Fibroblast of skin of left quadriceps (primary cell): ENCODE data around the gene BRI3.

Experiments
- DNase-seq, 2 experiments: peaks; one replicate each; pipeline ENCODE4 v3.0.0-alpha.2; 2013; ENCODE audit warnings: low read depth in 2 of 2

BRI3 gene

GRCh38 chr7:98287486-98287959, 6.0 kb downstream of the BRI3 start:
- DNase-seq: no peak

DNA sequence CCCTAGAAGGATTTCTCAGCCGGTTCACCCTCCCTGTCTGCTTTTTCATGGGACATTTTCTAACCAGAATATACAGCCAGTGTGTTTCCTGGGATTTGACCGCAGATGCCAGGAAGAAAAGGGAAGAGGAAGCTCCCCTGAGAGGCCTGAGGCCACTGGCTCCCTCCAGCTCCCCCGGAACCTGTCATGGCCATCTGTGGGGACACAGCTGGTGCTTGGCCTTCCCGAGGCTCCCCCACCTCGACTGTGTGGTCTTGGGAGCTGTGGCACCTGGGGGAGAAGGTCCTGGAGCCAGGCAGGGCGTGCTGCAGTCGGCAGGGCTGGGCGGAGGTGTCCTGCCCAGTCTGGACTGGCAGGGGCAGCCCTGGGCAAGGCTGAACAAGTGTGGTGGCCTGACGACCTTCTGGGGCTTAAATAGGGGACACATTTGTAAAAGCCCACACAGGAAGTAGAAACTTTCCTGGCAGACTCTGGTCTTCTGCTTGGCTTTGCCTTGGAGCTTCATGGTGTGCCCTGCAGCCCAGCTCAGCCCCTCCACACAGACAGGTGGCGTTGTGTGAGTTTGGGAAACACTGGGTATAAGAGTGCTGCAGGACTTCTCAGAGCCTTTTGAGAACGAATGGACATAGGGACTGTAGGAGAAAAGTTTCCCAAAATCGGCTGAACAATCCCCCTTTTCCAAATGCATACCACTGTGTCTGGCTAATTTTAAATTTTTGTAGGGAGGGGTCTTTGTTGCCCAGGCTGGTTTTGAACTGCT, 6.8 kb downstream of the BRI3 start:
- DNase-seq: no peak

- DNase-seq: no peak
Observed at GRCh38 chr7:98289333-98289875, 7.9 kb downstream of the BRI3 start.

DNA sequence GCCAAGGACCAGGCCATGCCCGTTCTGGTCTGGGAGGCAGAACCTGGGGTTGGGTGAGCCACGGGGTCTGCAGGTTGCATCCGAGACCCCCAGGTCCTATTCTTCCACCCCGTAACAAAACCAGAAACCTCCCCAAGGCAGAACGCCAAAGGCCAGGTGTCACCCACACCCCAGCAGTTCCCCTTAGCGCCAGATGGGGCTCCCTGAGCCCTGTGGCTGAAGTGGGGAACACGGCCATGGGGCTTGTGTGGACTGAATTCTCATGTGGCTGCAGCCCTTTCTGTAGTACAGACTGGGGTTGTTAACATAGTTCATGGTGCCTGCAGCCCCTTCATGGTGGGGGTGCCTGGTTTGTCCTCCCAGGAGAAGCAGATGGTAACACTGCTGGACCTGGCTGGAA, 10.2 kb downstream of the BRI3 start:
- DNase-seq: no peak

DNA sequence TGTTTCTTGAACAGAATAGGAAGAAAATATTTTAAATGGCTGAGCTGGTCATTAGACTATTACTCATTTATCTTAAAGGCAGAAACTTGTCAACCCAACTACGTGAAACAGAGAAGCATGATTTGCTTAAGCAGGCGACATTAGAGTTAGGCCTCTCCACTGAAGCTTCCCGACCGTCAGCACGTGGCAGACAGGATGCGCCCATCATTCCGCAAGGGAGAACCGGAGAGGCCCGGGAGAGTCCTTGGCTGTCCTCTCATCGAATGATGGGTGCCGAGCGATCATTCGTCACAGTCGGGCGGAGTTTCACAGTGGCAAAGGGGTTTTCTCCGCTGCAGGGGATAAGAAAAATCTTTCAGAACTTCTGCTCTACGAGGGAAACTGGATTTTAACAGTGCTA, 11.8 kb downstream of the BRI3 start:
- no peak for DNase-seq

DNA sequence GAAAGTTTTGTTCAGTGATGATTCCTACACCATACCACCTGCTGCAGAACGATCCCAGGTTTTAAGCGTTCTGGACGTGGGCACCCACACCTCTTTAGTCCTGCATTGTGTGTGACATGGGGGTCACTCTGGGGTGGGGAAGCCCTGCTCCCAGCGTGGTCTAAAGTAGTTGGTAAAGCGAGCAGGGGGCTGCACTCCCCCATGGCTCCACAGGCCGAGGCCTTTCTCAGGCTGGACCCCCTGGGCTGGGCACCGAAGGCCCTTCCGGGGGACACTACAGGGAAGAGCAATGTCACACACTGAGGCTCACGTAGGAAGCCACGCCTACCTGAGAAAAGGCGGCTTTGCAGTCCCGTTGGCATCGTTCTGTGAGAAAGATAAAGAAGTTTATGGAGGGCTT, 12.3 kb downstream of the BRI3 start:
- no peak for DNase-seq

DNA sequence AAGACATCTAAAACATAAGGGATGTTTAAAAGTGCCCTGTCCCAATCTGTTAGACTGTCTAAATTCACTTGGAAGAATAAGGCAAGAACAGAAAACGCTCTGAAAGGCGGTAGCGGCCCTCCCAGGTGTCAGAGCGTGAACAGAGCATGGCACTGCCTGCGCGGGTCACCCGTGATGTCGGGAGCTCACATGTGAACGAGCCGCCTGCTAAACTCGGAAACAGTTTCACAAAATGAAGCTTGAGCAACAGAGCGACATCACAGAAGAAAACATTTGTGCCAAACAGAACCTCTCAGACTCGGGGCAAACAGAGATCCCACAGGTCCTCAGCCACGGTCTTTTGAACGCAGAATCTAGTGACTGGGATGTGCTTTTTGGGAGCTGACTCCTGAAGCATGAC, 12.8 kb downstream of the BRI3 start:
- no peak for DNase-seq

GRCh38 chr7:98294798-98295382, 13.4 kb downstream of the BRI3 start:
- DNase-seq: no peak

DNA sequence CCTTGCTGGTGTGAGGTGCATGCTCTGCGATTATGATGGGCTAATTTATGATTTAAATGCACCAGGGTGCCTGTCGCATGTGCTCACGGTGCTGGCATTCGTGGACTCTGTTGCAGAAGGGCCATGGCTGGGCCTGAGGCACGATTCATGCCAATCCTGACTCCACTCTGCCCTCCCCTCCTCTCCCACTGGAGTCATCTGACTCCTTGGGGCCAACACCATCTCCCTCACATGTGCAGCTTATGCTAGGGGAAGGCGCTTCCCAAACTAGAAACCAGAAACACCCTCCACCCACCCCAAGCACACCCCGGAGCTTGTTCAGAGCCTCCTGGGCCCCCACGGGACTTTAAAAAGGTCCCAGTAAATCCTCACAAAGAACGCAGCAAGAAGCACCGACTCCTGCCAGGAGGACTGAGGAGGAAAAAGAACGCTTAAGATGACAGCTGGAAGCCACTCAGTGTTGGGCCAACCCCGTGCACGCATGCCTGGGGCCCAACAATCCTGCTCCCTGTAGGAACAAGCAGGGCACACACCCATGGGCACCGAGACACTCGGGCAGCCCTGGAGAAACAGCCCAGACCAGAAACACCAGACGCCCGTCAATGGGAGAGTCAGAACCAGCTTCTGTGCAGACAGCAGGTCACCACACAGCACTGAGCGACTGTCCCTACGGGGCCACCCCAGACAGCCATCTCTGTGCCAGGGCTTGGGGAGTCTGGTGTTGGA, 14.1 kb downstream of the BRI3 start:
- no peak for DNase-seq

- no peak for DNase-seq
Observed at GRCh38 chr7:98296833-98297232, 15.3 kb downstream of the BRI3 start.

DNA sequence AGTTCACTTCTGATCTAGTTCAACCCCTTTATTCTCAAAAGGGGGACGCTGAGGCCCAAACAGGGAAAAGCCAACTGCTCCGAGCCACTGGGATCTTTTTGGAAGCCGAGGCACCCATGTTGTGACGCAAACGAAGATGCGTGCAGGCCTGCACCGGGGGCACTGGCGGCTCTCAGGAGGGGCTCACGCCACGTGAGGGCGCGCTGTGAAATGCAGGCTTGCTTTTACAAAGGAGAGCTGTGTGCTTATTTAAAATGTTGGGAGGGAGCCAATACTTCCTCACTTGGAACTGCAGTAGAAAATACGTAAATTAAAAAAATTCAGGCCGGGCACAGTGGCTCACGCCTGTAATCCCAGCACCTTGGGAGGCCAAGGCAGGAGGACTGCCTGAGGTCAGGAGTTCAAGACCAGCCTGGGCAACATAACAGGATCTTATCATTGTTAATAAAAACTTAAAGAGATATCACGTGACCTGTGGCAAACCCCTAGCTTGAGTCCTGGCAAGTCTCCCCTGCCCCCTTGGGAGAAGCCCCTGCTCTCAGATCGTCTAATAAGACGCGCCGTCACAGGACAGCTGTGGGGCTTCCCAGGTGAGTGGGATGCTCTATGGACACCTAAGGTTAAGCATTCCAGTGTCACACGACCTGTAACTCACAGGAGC, 16.3 kb downstream of the BRI3 start:
- DNase-seq: no peak

GRCh38 chr7:98300595-98301372, 19.3 kb downstream of the BRI3 start:
- no peak for DNase-seq

- no peak for DNase-seq
Observed at GRCh38 chr7:98301693-98302470, 20.4 kb downstream of the BRI3 start.

GRCh38 chr7:98303176-98303865, 21.8 kb downstream of the BRI3 start:
- no peak for DNase-seq

DNA sequence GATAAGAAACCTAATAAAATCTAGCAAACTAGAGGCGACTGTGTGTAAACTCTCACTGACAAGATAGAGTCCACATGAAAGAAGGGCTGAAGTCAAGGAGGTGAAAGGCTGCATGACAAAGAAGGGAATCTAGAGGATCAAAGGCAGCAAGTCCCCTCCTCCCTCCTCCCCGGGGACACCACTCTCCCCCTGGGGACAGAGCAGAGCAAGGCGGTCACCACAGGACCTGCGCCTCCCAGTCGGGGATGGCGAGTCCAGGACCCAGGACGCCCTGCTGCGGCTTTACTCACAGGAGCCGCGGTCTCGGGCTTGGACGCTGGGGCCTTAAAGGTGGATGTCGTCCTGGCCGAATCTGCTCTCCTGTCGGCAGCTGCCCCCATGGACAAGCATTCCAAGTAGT, 22.4 kb downstream of the BRI3 start:
- DNase-seq: no peak

DNA sequence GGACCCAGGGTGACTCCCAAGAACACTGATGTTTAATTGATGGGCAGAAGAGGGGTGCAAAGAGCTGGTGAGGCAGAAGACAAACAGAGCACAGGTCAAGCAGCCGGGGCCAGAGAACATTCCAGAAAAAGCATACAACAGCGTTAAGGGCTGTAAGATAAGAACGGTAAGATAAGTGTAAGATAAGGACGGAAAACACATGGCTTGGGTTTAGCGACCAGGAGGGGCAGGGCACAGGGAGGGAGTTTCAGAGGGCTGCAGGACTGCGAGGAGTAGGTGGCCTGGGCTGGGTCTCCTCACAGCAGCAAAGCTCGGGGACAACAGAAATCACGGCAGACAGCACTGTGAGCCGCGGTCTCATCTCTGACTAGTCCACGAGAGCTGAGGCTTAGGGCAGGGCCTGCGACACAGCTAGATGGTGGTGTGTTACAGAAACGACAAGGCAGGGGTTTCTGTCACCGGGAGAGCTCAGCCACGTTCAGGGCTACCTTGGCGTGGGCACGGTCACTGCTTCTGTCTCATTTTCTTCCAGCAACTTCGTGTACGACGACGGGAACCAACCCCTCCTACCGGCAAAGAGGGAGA, 24.6 kb downstream of the BRI3 start:
- no peak for DNase-seq

DNA sequence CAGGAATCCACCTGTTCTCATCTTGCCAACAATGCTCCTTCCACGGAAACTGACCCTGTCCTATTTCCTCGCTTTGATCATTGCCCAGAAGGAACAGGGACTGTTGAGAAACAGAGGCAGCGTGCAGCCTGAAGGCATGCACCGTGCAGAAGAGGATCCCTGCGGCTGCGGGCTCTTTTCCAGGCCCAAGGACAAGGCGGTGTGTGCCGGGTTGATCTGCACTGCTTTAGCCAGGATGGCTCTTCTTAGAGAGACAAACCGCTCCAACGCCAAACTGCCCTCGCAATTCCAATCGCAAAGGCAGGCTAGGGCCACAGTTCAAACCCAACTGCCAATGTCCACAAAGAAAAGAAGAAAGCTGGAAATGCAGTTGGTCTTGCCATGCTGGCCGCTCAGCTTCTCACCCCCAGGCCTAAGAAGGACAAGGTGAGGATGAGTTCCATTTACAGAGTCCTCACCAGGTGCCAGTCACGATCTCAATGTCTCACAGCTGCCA, 26.5 kb downstream of the BRI3 start:
- DNase-seq: no peak

GRCh38 chr7:98309566-98309965, 28.1 kb downstream of the BRI3 start:
- DNase-seq: no peak

GRCh38 chr7:98312201-98312600, 30.7 kb downstream of the BRI3 start:
- DNase-seq: no peak
